Stimulated activated CD4-positive, alpha-beta T cell treated with anti-CD3 and anti-CD28 coated beads, Interleukin-12 subunit alpha, Interleukin-12 subunit beta, amount 100 ng/mL, for 4 hours (primary cell): Measurements from ENCODE around the gene IDE.

Experiments used
- DNase-seq: peaks from one replicate; pipeline ENCODE4 v3.0.0-alpha.2; 2020

IDE gene

GRCh38 chr10:92562424-92562823, 11.5 kb downstream of the IDE start:
- no peak for DNase-seq

GRCh38 chr10:92559046-92559445, 14.8 kb downstream of the IDE start:
- DNase-seq: no peak

GRCh38 chr10:92553959-92554358, 19.9 kb downstream of the IDE start:
- no peak for DNase-seq

- DNase-seq: no peak
Observed at GRCh38 chr10:92552310-92552709, 21.6 kb downstream of the IDE start.

- DNase-seq: no peak
Observed at GRCh38 chr10:92550924-92551323, 23.0 kb downstream of the IDE start.

GRCh38 chr10:92547676-92548075, 26.2 kb downstream of the IDE start:
- no peak for DNase-seq

GRCh38 chr10:92545556-92545955, 28.3 kb downstream of the IDE start:
- no peak for DNase-seq

- DNase-seq: no peak
Observed at GRCh38 chr10:92544296-92544695, 29.6 kb downstream of the IDE start.

- DNase-seq: no peak
Observed at GRCh38 chr10:92542458-92542857, 31.4 kb downstream of the IDE start.

- DNase-seq: no peak
Observed at GRCh38 chr10:92541583-92541982, 32.3 kb downstream of the IDE start.

GRCh38 chr10:92538231-92538958, 35.5 kb downstream of the IDE start:
- no peak for DNase-seq

- no peak for DNase-seq
Observed at GRCh38 chr10:92530891-92531535, 42.9 kb downstream of the IDE start.

GRCh38 chr10:92530421-92530820, 43.5 kb downstream of the IDE start:
- DNase-seq: no peak

- DNase-seq: no peak
Observed at GRCh38 chr10:92527716-92528115, 46.2 kb downstream of the IDE start.

- DNase-seq: no peak
Observed at GRCh38 chr10:92523639-92524038, 50.3 kb downstream of the IDE start.

- peak; percentile 51 for DNase-seq
Observed at GRCh38 chr10:92517034-92517655, 56.7 kb downstream of the IDE start.

GRCh38 chr10:92508866-92509265, 65.0 kb downstream of the IDE start:
- DNase-seq: no peak

- DNase-seq: no peak
Observed at GRCh38 chr10:92506336-92506735, 67.6 kb downstream of the IDE start.

- DNase-seq: no peak
Observed at GRCh38 chr10:92505044-92505443, 68.8 kb downstream of the IDE start.

GRCh38 chr10:92502296-92502808, 71.5 kb downstream of the IDE start:
- no peak for DNase-seq

GRCh38 chr10:92493362-92493761, 80.5 kb downstream of the IDE start:
- DNase-seq: no peak

- no peak for DNase-seq
Observed at GRCh38 chr10:92492748-92493240, 81.1 kb downstream of the IDE start.

- no peak for DNase-seq
Observed at GRCh38 chr10:92490387-92490786, 83.5 kb downstream of the IDE start.

GRCh38 chr10:92486637-92487036, 87.3 kb downstream of the IDE start:
- no peak for DNase-seq
